Measurements from ENCODE around the gene ABCF2. TPM values are rescaled to one million over a fixed set of nuclear protein-coding genes. Genes with fewer than 3 reads are reported as not detected.
A peak's percentile ranks its signal among the peaks of the same experiment; 100 is the strongest.

The ABCF2 gene
- total and polyA plus RNA-seq, 2 of the 4 experiments (the other 2 are of a cell fraction): 46.2 to 103 TPM

DNA sequence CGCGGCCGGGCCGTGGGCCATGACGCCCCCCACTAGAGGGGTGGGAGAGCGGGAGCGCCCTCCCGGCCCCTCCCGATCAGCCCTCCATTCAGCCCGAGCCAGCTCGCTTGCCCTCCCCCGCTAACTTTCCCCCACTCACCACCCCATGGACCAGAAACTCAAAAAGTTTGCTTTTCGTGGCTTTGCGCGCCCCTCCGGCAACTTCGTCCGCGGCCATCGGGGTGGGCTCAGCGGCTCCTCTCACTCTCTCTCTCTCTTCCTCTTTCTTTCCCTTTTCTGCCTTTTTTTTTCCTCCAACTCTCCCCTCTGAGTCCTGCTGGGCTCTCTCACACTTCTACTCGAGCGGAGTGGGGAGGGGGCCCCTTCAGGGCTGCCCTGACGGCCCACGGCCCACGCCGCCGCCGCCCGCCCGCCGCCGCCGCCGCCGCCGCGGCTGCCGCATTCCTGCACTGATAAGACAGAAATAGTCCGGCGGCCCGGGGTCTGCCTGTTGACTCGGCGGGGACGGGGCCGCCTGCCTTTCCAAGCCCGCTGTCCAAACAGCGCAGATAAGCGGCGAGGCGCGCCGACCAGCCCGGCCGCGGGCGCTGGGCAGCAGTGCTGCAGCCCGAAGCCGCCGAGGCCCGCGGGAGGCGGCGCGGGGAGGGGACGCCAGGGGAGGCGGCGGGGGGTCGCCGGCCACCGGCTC lies 21.5 kb upstream of the ABCF2 start, which contains the start of gene SMARCD3:
Gene SMARCD3, minus strand, starts transcription at position 349 of the 688 bp plus-strand sequence. Its CDS starts 132 bp downstream, at position 217.
- ATAC-seq (ENCODE audit: low read depth) (peak; percentile 30), DNase-seq (peak; percentile 50)
- ChIA-PET POLR2A (ENCODE audit: unreplicated experiment) (no interaction called here), CTCF (no interaction called here)
- H4K8ac ChIP-seq (ENCODE audit: low read depth in 2 of 2, low read length in 2 of 2): peak within 1 kb of the TSS; percentile 95 to 99
- no CpG with 5 or more reads among the region's 71 CpGs for WGBS, 2 experiments (ENCODE audit: extremely low coverage in 2 of 2, insufficient read length in 1 of 2)
- H3K9ac ChIP-seq (ENCODE audit: low read depth, low read length): peak within 1 kb of the TSS; percentile 92
- intact Hi-C loops (cut with micrococcal nuclease) (loop anchor here (1.0 kb wide), 1 partner anchor 55 kb away; no protein-coding TSS in a partner anchor), in situ Hi-C loops (cut with MboI; ENCODE audit: low sequenced_read_pairs) (no loop called here), dilution Hi-C loops (cut with HindIII; ENCODE audit: low sequenced_read_pairs, unreplicated experiment) (no loop called here)
- H3K56ac ChIP-seq (ENCODE audit: extremely low read depth, insufficient read depth, low read length): peak within 1 kb of the TSS; percentile 71
- H3K4me3 ChIP-seq (ENCODE audit: insufficient read depth, low read depth, low read length): peak within 1 kb of the TSS; percentile 56
- peak within 1 kb of the TSS; percentile 96 for H3K4me2 ChIP-seq (ENCODE audit: low read depth, low read length)
- no TSS peak for BruUV-seq (replicated peaks)
- peak within 1 kb of the TSS; percentile 91 for H2BK5ac ChIP-seq (ENCODE audit: low read depth, low read length, poor library complexity, severe bottlenecking)
- peak within 1 kb of the TSS; percentile 95 for H2AK9ac ChIP-seq (replicated peaks; ENCODE audit: low read depth, low read length, poor library complexity)
- peak within 1 kb of the TSS; percentile 95 for H4K91ac ChIP-seq (ENCODE audit: insufficient read depth, low read depth, low read length)
- peaks cover 8% of the 10 kb centered on the region for H4K20me1 ChIP-seq (ENCODE audit: insufficient read depth, low read length)
- H3K18ac ChIP-seq (ENCODE audit: low read depth, low read length): peak within 1 kb of the TSS; percentile 63
- H3K79me1 ChIP-seq (ENCODE audit: low read depth in 1 of 2, low read length in 2 of 2): peaks cover 10 to 74% of the 10 kb centered on the region in 2 experiments
- peaks cover 46% of the 10 kb centered on the region for H3K4me1 ChIP-seq (ENCODE audit: control insufficient read depth, insufficient read depth, low read length)
- peak within 1 kb of the TSS; percentile 87; the same call in 2 of the 3 replicates for H2BK15ac ChIP-seq (ENCODE audit: low read depth, low read length)
- peak within 1 kb of the TSS; percentile 98 for H3K14ac ChIP-seq (replicated peaks; ENCODE audit: low read depth, low read length)
- H3K27ac ChIP-seq (ENCODE audit: insufficient read depth, low read length): peak within 1 kb of the TSS; percentile 93
- H3K4ac ChIP-seq (ENCODE audit: low read depth, low read length): peak within 1 kb of the TSS; percentile 94
- no peaks in the 10 kb centered on the region for H3K9me3 ChIP-seq (ENCODE audit: control insufficient read depth, insufficient read depth, low read length)
- peak within 1 kb of the TSS; percentile 99 for H3K23ac ChIP-seq (ENCODE audit: low read depth, low read length)
- H2BK20ac ChIP-seq (ENCODE audit: low read depth, low read length): peak within 1 kb of the TSS; percentile 40; the same call in 1 of the 2 replicates
- H3K27me3 ChIP-seq (ENCODE audit: control insufficient read depth, insufficient read depth, low read length): no peaks in the 10 kb centered on the region
- H3K9me1 ChIP-seq (ENCODE audit: insufficient read depth, low read length): peaks cover 14% of the 10 kb centered on the region
- H3K36me3 ChIP-seq (ENCODE audit: control insufficient read depth, insufficient read depth, low read length): no peaks in the 10 kb centered on the region
- TF ChIP-seq MAZ (IDR thresholded peaks at IDR 0.05; ENCODE audit: borderline replicate concordance, low read depth, low read length) (peak; percentile 47; the same call in 1 of the 2 replicates), POLR2A (IDR thresholded peaks at IDR 0.05; ENCODE audit: low read depth, low read length) (0 out of 2 replicates have a peak, but pooled peaks have one; percentile 19), SMC3 (IDR thresholded peaks at IDR 0.05; ENCODE audit: low read depth, low read length) (no peak)
- peak within 1 kb of the TSS; percentile 99 for H2AFZ ChIP-seq (replicated peaks; ENCODE audit: low read length, poor library complexity)
- peak within 1 kb of the TSS; percentile 70 for H4K5ac ChIP-seq (ENCODE audit: low read depth, low read length)
- H2AK5ac ChIP-seq (ENCODE audit: low read depth, low read length): peak within 1 kb of the TSS; percentile 96
- H2BK120ac ChIP-seq (ENCODE audit: low read depth, low read length): peak within 1 kb of the TSS; percentile 90

Measured in IMR-90 (cell line).